SK-N-SH (cell line): ENCODE measurements around the gene FAM177B. TPM values are rescaled to one million over a fixed set of nuclear protein-coding genes. Genes with fewer than 3 reads are reported as not detected.

Experiments
- CTCF ChIA-PET: fragments of 300-600, 350-600 bp; formaldehyde crosslinking; extraction: SDS; loops from one replicate; lab custom pipeline; 2021; lab: Yijun Ruan, JAX
- POLR2A ChIA-PET: fragments of 350-600 bp; sonication (Branson Sonifier 250); formaldehyde crosslinking; extraction: SDS; loops from one replicate; lab custom pipeline; 2020; ENCODE audit warnings: antibody characterized with exemption, inconsistent platforms; lab: Yijun Ruan, JAX
- DNase-seq: peaks from one replicate; pipeline ENCODE4 v3.0.0; 2012
- H2AFZ ChIP-seq: fragments of 200-600 bp; sonication (generic); 2 replicates; pipeline ENCODE4 v1.8.1; 2016; ENCODE audit warnings: antibody characterized with exemption, mild to moderate bottlenecking, low read depth
- H3F3A ChIP-seq: fragments of 200-600 bp; sonication (generic); replicated peaks from 2 replicates; pipeline ENCODE3; 2016; ENCODE audit warnings: antibody characterized with exemption, mild to moderate bottlenecking; ENCODE audit not compliant: insufficient read depth
- H3K27ac ChIP-seq, 2 experiments: fragments of 200-500 bp in 1 of 2; fragments of 200-600 bp in 1 of 2; sonication (Bioruptor generic) in 1 of 2; sonication (generic), shearing (Covaris generic) in 1 of 2; 2 replicates each; pipeline versions ENCODE4 v1.5.1 to v1.6.1; 2014 to 2016; ENCODE audit warnings: low read depth in 2 of 2, inconsistent platforms in 1 of 2, low read length in 1 of 2, mild to moderate bottlenecking in 1 of 2, mixed read lengths in 1 of 2
- H3K27me3 ChIP-seq: fragments of 200-600 bp; sonication (generic), shearing (Covaris generic); 2 replicates; pipeline ENCODE4 v1.6.1; 2016; ENCODE audit warnings: mixed run types; ENCODE audit not compliant: insufficient read depth
- H3K36me3 ChIP-seq, 2 experiments: fragments of 200-500 bp in 1 of 2; fragments of 200-600 bp in 1 of 2; sonication (Bioruptor generic) in 1 of 2; sonication (generic) in 1 of 2; replicated peaks in 1 of 2; 2 replicates each; pipeline versions ENCODE3 to v1.5.1; 2014 to 2016; ENCODE audit warnings: low read length in 1 of 2, mild to moderate bottlenecking in 1 of 2; ENCODE audit not compliant: insufficient read depth in 2 of 2, control insufficient read depth in 1 of 2
- H3K4me1 ChIP-seq, 2 experiments: fragments of 200-500 bp in 1 of 2; fragments of 200-600 bp in 1 of 2; sonication (Bioruptor generic) in 1 of 2; sonication (generic), shearing (Covaris generic) in 1 of 2; 2 replicates each; pipeline versions ENCODE4 v1.5.1 to v1.6.1; 2014 to 2016; ENCODE audit warnings: low read depth in 1 of 2, low read length in 1 of 2, mixed run types in 1 of 2; ENCODE audit not compliant: insufficient read depth in 2 of 2, control insufficient read depth in 1 of 2
- H3K4me2 ChIP-seq: fragments of 200-600 bp; sonication (generic), shearing (Covaris generic); 2 replicates; pipeline ENCODE4 v1.6.1; 2017; ENCODE audit warnings: mixed run types
- H3K4me3 ChIP-seq, 2 experiments: fragments of 200-500 bp in 1 of 2; fragments of 200-600 bp in 1 of 2; sonication (Bioruptor generic) in 1 of 2; sonication (generic), shearing (Covaris generic) in 1 of 2; 2 replicates each; pipeline versions ENCODE4 v1.5.1 to v1.8.1; 2014 to 2016; ENCODE audit warnings: low read depth in 2 of 2, inconsistent platforms in 1 of 2, low read length in 1 of 2, mild to moderate bottlenecking in 1 of 2, mixed read lengths in 1 of 2, moderate library complexity in 1 of 2
- H3K79me2 ChIP-seq: fragments of 200-600 bp; sonication (generic); 2 replicates; pipeline ENCODE4 v1.8.1; 2017; ENCODE audit warnings: mild to moderate bottlenecking; ENCODE audit not compliant: insufficient read depth
- H3K9ac ChIP-seq: fragments of 200-600 bp; sonication (generic); 2 replicates; pipeline ENCODE4 v1.6.1; 2017; ENCODE audit warnings: mixed run types
- H3K9me2 ChIP-seq: fragments of 200-600 bp; sonication (generic); 2 replicates; pipeline ENCODE4 v1.6.1; 2017; ENCODE audit warnings: mixed run types
- H3K9me3 ChIP-seq: fragments of 200-600 bp; sonication (generic); 2 replicates; pipeline ENCODE4 v1.6.1; 2017; ENCODE audit warnings: mixed run types, mild to moderate bottlenecking, moderate library complexity
- H4K20me1 ChIP-seq: fragments of 200-600 bp; sonication (generic); 2 replicates; pipeline ENCODE4 v1.6.1; 2017; ENCODE audit warnings: mild to moderate bottlenecking, mixed run types; ENCODE audit not compliant: insufficient read depth
- CHD2 ChIP-seq: fragments of 150-350 bp; IDR thresholded peaks from 2 replicates; pipeline ENCODE4 v1.6.1; 2018; ENCODE audit warnings: low read length; ENCODE audit not compliant: partially characterized antibody
- CTCF ChIP-seq: fragments of 200-600 bp; sonication (generic); IDR thresholded peaks from 2 replicates; pipeline ENCODE4 v1.6.1; 2017; ENCODE audit warnings: antibody characterized with exemption, mild to moderate bottlenecking, moderate library complexity
- FOSL2 ChIP-seq: IDR thresholded peaks from 2 replicates; pipeline ENCODE4 v1.4.0; 2012; ENCODE audit warnings: low read depth, mild to moderate bottlenecking, moderate library complexity, borderline replicate concordance
- MEF2A ChIP-seq: IDR thresholded peaks from 2 replicates; pipeline ENCODE4 v1.4.0; 2012; ENCODE audit warnings: low read depth, borderline replicate concordance
- PBX3 ChIP-seq: IDR thresholded peaks from 2 replicates; pipeline ENCODE4; 2012
- POLR2AphosphoS5 ChIP-seq: IDR thresholded peaks from 2 replicates; pipeline ENCODE4 v1.6.1; 2012; ENCODE audit warnings: low read depth, low read length
- RAD21 ChIP-seq: IDR thresholded peaks from 2 replicates; pipeline ENCODE4 v1.6.1; 2012; ENCODE audit warnings: mild to moderate bottlenecking, low read length
- RCOR1 ChIP-seq: fragments of 150-350 bp; IDR thresholded peaks from 2 replicates; pipeline ENCODE4 v1.6.1; 2017; ENCODE audit warnings: antibody characterized with exemption, low read length
- RXRA ChIP-seq: IDR thresholded peaks from 2 replicates; pipeline ENCODE4 v1.4.0; 2012; ENCODE audit warnings: low read depth, mild to moderate bottlenecking, borderline replicate concordance
- SIN3A ChIP-seq: IDR thresholded peaks from 2 replicates; pipeline ENCODE4 v1.6.1; 2012; ENCODE audit warnings: low read depth, mild to moderate bottlenecking, low read length, moderate library complexity, borderline replicate concordance
- SMC3 ChIP-seq: IDR thresholded peaks from 2 replicates; pipeline ENCODE4 v1.6.1; 2012; ENCODE audit warnings: low read depth, low read length, improper control_type of control experiment
- TCF12 ChIP-seq: IDR thresholded peaks from 2 replicates; pipeline ENCODE4 v1.4.0; 2012
- TEAD4 ChIP-seq: IDR thresholded peaks from 2 replicates; pipeline ENCODE4 v1.4.0; 2012; ENCODE audit warnings: mild to moderate bottlenecking, borderline replicate concordance; ENCODE audit not compliant: insufficient read depth
- USF2 ChIP-seq: fragments of 150-350 bp; IDR thresholded peaks from 2 replicates; pipeline ENCODE4 v1.6.1; 2017; ENCODE audit warnings: antibody characterized with exemption, low read length, low read depth, borderline replicate concordance
- YY1 ChIP-seq: IDR thresholded peaks from 2 replicates; pipeline ENCODE4 v1.4.0; 2012; ENCODE audit warnings: low read depth, mild to moderate bottlenecking
- ZBTB33 ChIP-seq: IDR thresholded peaks from 2 replicates; pipeline ENCODE4 v1.4.0; 2012; ENCODE audit warnings: low read depth, borderline replicate concordance
- WGBS: methylation state at CpG from one replicate; pipeline ENCODE4 v1.1.6; 2017; ENCODE audit warnings: low lambda C conversion rate; 5-methylcytosine and 5-hydroxymethylcytosine counted together
- polyA plus RNA-seq, 3 experiments: library from polyadenylated mRNA; depleted of rRNA; stranded (reverse); fragments of >200 nt; gene quantifications; 2 replicates each; pipeline ENCODE4 v1.2.3, GENCODE V29; 2012

The FAM177B gene
- polyA plus RNA-seq, 1 of the 3 experiments (the other 2 are of a cell fraction), result not detected

- CTCF ChIA-PET, result interaction anchor here (1.1 to 1.5 kb wide), 3 partner anchors 314 to 367 kb away, joined by 3 read pairs; no protein-coding TSS in a partner anchor
- TF ChIP-seq MEF2A, result no peak
- no peak overlapping the region for H3K9ac ChIP-seq
Observed at GRCh38 chr1:222767152-222767571, 30.2 kb downstream of the FAM177B start.

GRCh38 chr1:222768592-222768991 is 31.6 kb downstream of the FAM177B start:
- no peaks in the 10 kb centered on the region for H3K36me3 ChIP-seq
- CTCF ChIA-PET, result no interaction called here
- no peak overlapping the region for H2AFZ ChIP-seq
- H3K9me2 ChIP-seq, result no peaks in the 10 kb centered on the region
- no peaks in the 10 kb centered on the region for H3K4me1 ChIP-seq
- H3K4me3 ChIP-seq, result no peak overlapping the region
- no peak for DNase-seq
- no peaks in the 10 kb centered on the region; the same call in 1 of the 2 replicates for H3K27me3 ChIP-seq
- no peaks in the 10 kb centered on the region for H3K79me2 ChIP-seq
- no peak overlapping the region for H3K4me2 ChIP-seq
- no peaks in the 10 kb centered on the region for H4K20me1 ChIP-seq
- POLR2A ChIA-PET, result no interaction called here
- H3K9me3 ChIP-seq, result peaks cover 5% of the 10 kb centered on the region; the same call in 1 of the 2 replicates
- H3K9ac ChIP-seq, result no peak overlapping the region
- H3K27ac ChIP-seq, result no peak overlapping the region
- no peaks in the 10 kb centered on the region for H3F3A ChIP-seq
- no peak for TF ChIP-seq SIN3A
- no peak for TF ChIP-seq CTCF
- no peak for TF ChIP-seq POLR2AphosphoS5
- no peak for TF ChIP-seq ZBTB33
- TF ChIP-seq YY1, result no peak
- no peak for TF ChIP-seq RXRA
- TF ChIP-seq TCF12, result no peak
- TF ChIP-seq FOSL2, result no peak
- no peak for TF ChIP-seq CHD2
- TF ChIP-seq RAD21, result no peak
- no peak for TF ChIP-seq SMC3
- no peak for TF ChIP-seq USF2
- TF ChIP-seq RCOR1, result no peak
- TF ChIP-seq PBX3, result no peak
- no peak for TF ChIP-seq TEAD4

More at GRCh38 chr1:222767152-222767571, 30.2 kb downstream of the FAM177B start:
- H3K9me2 ChIP-seq, result no peaks in the 10 kb centered on the region
- no peaks in the 10 kb centered on the region for H4K20me1 ChIP-seq
- peaks cover 5% of the 10 kb centered on the region; the same call in 1 of the 2 replicates for H3K9me3 ChIP-seq
- H3K4me2 ChIP-seq, result no peak overlapping the region
- no peaks in the 10 kb centered on the region for H3F3A ChIP-seq
- H3K79me2 ChIP-seq, result no peaks in the 10 kb centered on the region
- H3K4me1 ChIP-seq, result no peaks in the 10 kb centered on the region
- DNase-seq, result no peak
- POLR2A ChIA-PET, result no interaction called here
- no peak overlapping the region for H2AFZ ChIP-seq
- H3K27me3 ChIP-seq, result no peaks in the 10 kb centered on the region
- no peak overlapping the region for H3K27ac ChIP-seq
- 53% methylated on average over 5 of the region's 5 CpGs for WGBS
- H3K36me3 ChIP-seq, result no peaks in the 10 kb centered on the region
- no peak overlapping the region for H3K4me3 ChIP-seq
